Measurements from ENCODE around the gene PHLDB2.

PHLDB2 gene

DNA sequence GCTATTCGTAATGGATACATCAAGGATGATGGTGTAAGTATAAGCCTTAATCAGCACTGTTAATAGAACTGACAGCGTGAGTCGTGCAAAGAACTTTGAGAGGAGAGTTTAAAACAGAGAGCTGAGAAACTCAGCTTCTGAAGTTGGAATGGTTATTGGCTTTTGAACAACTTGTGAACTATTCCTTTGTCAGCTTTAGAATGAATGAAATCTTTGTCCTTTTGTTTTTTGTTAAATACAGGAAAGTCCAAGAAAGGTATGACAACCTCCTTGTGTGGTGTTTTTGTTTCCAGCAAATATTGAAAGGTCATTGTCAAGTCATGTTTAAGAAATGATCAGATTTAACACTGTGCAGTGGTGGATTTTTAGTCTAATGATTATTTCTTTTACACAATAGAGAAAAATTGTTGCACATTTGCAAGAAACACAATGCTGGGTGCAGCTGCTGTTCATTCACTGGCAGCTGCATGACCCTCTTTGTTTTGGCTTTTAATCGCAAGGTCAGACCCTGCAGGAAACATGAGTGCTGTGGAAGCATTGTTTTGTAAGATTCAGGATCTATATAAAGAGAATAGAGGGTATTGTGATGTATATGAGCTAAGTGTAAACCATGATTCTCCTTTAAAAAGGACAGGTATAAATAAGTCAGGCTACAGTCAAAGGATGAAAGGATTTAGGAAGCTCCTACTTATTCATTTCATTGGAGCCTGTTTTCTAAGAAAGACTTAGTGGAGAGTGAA, 98.1 kb downstream of the PHLDB2 start:
- Histone ChIP-seq H3K79me2 (ENCODE audit: control insufficient read depth, insufficient read depth, low read length, unreplicated experiment) (no peaks in the 10 kb centered on the region), H3K4me3 (ENCODE audit: low read depth, low read length) (no peak overlapping the region), H3K4me1 (ENCODE audit: control insufficient read depth, insufficient read depth, low read length, unreplicated experiment) (no peaks in the 10 kb centered on the region), H3K27me3 (ENCODE audit: insufficient read depth, low read length) (no peaks in the 10 kb centered on the region), H3K36me3 (ENCODE audit: insufficient read depth, low read length) (peaks cover 12% of the 10 kb centered on the region; the same call in 1 of the 2 replicates), H3K27ac (ENCODE audit: low read depth, low read length) (no peak overlapping the region), H2AFZ (ENCODE audit: low read length, unreplicated experiment) (no peak overlapping the region)

- H2AFZ ChIP-seq (ENCODE audit: low read length, unreplicated experiment), result no peak overlapping the region
Observed at GRCh38 chr3:111961461-111962164, 102.5 kb downstream of the PHLDB2 start.

DNA sequence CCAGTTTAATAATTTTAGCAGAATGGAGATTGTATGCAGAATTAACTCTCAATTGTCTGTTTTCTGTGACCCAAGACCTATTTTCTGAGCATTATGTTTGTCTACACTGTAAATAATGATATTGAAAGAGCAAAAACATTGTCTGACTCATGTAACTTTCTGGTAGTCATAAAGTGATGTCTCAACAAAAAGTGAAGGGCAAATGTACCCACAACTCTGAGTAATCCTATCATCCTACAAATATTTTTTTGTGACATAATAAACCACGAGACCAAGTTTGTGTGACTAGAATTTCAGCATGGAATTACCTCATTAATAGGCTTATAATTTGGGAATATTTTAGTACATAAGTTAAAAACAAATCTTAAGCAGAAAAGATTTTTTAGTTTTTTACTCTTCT, 104.4 kb downstream of the PHLDB2 start:
- H3K36me3 ChIP-seq (ENCODE audit: insufficient read depth, low read length), result 0 out of 2 replicates have a peak, but pooled peaks cover 11% of the 10 kb centered on the region

More at GRCh38 chr3:111961461-111962164, 102.5 kb downstream of the PHLDB2 start:
- no peaks in the 10 kb centered on the region for H3K27me3 ChIP-seq (ENCODE audit: insufficient read depth, low read length)
- no peak overlapping the region for H3K4me3 ChIP-seq (ENCODE audit: low read depth, low read length)
- H3K27ac ChIP-seq (ENCODE audit: low read depth, low read length), result peak overlapping the region; percentile 93
- H3K36me3 ChIP-seq (ENCODE audit: insufficient read depth, low read length), result 0 out of 2 replicates have a peak, but pooled peaks cover 2% of the 10 kb centered on the region
- peaks cover 18% of the 10 kb centered on the region for H3K4me1 ChIP-seq (ENCODE audit: control insufficient read depth, insufficient read depth, low read length, unreplicated experiment)
- no peaks in the 10 kb centered on the region for H3K79me2 ChIP-seq (ENCODE audit: control insufficient read depth, insufficient read depth, low read length, unreplicated experiment)

DNA sequence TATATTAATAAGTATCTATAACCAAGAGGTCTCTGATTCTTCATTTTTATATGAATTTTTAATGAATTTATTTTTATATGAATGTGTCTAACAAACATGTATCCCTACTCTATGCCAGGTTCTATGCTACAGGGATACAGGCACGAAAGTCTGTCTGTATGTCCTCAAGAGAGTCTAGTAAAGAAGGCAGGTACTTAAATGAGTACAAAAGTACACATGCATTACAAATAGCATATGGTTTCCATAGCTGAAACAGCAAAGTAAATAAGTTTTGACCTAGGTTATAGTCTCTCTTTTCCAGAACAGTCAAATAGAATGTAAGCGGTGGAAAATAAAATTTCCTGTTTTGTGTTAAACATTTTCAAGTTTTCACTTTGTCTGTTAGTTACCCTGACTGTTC, 106.4 kb downstream of the PHLDB2 start:
- no peaks in the 10 kb centered on the region for H3K79me2 ChIP-seq (ENCODE audit: control insufficient read depth, insufficient read depth, low read length, unreplicated experiment)
- H2AFZ ChIP-seq (ENCODE audit: low read length, unreplicated experiment), result no peak overlapping the region
- no peaks in the 10 kb centered on the region for H3K27me3 ChIP-seq (ENCODE audit: insufficient read depth, low read length)
- peaks cover 25% of the 10 kb centered on the region for H3K4me1 ChIP-seq (ENCODE audit: control insufficient read depth, insufficient read depth, low read length, unreplicated experiment)
- H3K27ac ChIP-seq (ENCODE audit: low read depth, low read length), result no peak overlapping the region
- peaks cover 15% of the 10 kb centered on the region for H3K36me3 ChIP-seq (ENCODE audit: insufficient read depth, low read length)
- no peak overlapping the region for H3K4me3 ChIP-seq (ENCODE audit: low read depth, low read length)

More for the DNA sequence above, 104.4 kb downstream of the PHLDB2 start:
- peaks cover 25% of the 10 kb centered on the region for H3K4me1 ChIP-seq (ENCODE audit: control insufficient read depth, insufficient read depth, low read length, unreplicated experiment)
- no peak overlapping the region for H2AFZ ChIP-seq (ENCODE audit: low read length, unreplicated experiment)
- H3K27me3 ChIP-seq (ENCODE audit: insufficient read depth, low read length), result no peaks in the 10 kb centered on the region
- H3K4me3 ChIP-seq (ENCODE audit: low read depth, low read length), result no peak overlapping the region
- H3K27ac ChIP-seq (ENCODE audit: low read depth, low read length), result peak overlapping the region; percentile 93
- H3K79me2 ChIP-seq (ENCODE audit: control insufficient read depth, insufficient read depth, low read length, unreplicated experiment), result no peaks in the 10 kb centered on the region

- H3K4me3 ChIP-seq (ENCODE audit: low read depth, low read length), result no peak overlapping the region
- peaks cover 21% of the 10 kb centered on the region for H3K36me3 ChIP-seq (ENCODE audit: insufficient read depth, low read length)
- peaks cover 25% of the 10 kb centered on the region for H3K4me1 ChIP-seq (ENCODE audit: control insufficient read depth, insufficient read depth, low read length, unreplicated experiment)
- H3K27ac ChIP-seq (ENCODE audit: low read depth, low read length), result peak overlapping the region; percentile 27; the same call in 1 of the 2 replicates
- no peaks in the 10 kb centered on the region for H3K79me2 ChIP-seq (ENCODE audit: control insufficient read depth, insufficient read depth, low read length, unreplicated experiment)
- H3K27me3 ChIP-seq (ENCODE audit: insufficient read depth, low read length), result no peaks in the 10 kb centered on the region
- H2AFZ ChIP-seq (ENCODE audit: low read length, unreplicated experiment), result no peak overlapping the region
Observed at GRCh38 chr3:111967068-111967467, 108.0 kb downstream of the PHLDB2 start.

DNA sequence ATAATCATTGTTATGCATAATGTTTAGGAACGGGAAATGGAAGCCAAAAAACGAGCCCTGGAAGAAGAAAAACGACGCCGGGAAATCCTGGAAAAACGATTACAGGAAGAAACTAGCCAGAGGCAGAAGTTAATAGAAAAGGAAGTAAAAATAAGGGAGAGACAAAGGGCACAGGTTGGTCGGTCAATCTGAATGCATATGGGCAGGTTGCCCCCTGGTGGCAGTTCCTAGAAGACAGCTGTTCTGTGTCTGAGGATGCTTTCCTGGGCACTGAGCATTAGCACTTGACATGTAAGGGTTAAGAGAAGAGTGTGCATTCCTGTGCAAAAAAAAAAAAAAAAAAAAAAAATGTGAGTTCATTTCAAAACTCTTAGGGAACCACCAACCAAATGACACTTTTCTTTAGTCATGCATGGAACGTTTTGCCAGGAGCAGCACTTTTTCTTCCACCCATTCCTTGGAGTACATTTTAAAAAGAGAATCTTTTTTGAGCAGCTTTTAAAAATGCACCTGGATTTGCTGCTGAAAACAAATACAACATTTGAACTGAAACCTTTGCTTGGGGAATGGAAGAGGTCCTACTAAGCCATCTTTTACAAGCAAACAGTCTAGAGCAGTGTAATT, 108.7 kb downstream of the PHLDB2 start:
- H3K36me3 ChIP-seq (ENCODE audit: insufficient read depth, low read length), result peaks cover 21% of the 10 kb centered on the region
- no peaks in the 10 kb centered on the region for H3K79me2 ChIP-seq (ENCODE audit: control insufficient read depth, insufficient read depth, low read length, unreplicated experiment)
- H2AFZ ChIP-seq (ENCODE audit: low read length, unreplicated experiment), result no peak overlapping the region
- no peak overlapping the region for H3K4me3 ChIP-seq (ENCODE audit: low read depth, low read length)
- peaks cover 19% of the 10 kb centered on the region for H3K4me1 ChIP-seq (ENCODE audit: control insufficient read depth, insufficient read depth, low read length, unreplicated experiment)
- peak overlapping the region; percentile 27; the same call in 1 of the 2 replicates for H3K27ac ChIP-seq (ENCODE audit: low read depth, low read length)
- H3K27me3 ChIP-seq (ENCODE audit: insufficient read depth, low read length), result no peaks in the 10 kb centered on the region

- Histone ChIP-seq H2AFZ (ENCODE audit: low read length, unreplicated experiment) (no peak overlapping the region), H3K27me3 (ENCODE audit: insufficient read depth, low read length) (no peaks in the 10 kb centered on the region), H3K4me3 (ENCODE audit: low read depth, low read length) (no peak overlapping the region), H3K4me1 (ENCODE audit: control insufficient read depth, insufficient read depth, low read length, unreplicated experiment) (peaks cover 12% of the 10 kb centered on the region), H3K79me2 (ENCODE audit: control insufficient read depth, insufficient read depth, low read length, unreplicated experiment) (no peaks in the 10 kb centered on the region), H3K36me3 (ENCODE audit: insufficient read depth, low read length) (peaks cover 21% of the 10 kb centered on the region), H3K27ac (ENCODE audit: low read depth, low read length) (no peak overlapping the region)
Observed at GRCh38 chr3:111968319-111969054, 109.4 kb downstream of the PHLDB2 start.

DNA sequence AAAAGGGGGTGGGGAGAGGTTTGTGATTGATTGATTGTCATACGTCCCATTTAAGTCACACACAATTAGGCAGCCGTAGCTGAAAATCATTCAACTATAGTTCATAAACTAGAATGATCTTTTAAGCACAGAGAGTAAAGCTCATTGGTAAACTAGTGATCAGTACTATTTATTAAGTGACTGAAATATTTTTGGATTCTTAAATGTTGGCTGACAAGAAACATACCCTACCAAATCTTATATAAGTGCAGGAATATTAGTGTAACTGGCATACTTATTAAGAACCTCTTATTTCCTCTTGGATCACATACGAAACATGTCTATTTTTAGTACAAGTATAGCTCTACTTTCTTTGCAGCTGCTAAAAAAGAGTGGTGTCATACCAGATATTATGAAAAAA, 111.3 kb downstream of the PHLDB2 start:
- Histone ChIP-seq H3K4me3 (ENCODE audit: low read depth, low read length) (no peak overlapping the region), H3K36me3 (ENCODE audit: insufficient read depth, low read length) (peaks cover 34% of the 10 kb centered on the region), H3K27me3 (ENCODE audit: insufficient read depth, low read length) (no peaks in the 10 kb centered on the region), H3K4me1 (ENCODE audit: control insufficient read depth, insufficient read depth, low read length, unreplicated experiment) (peaks cover 6% of the 10 kb centered on the region), H3K27ac (ENCODE audit: low read depth, low read length) (no peak overlapping the region), H3K79me2 (ENCODE audit: control insufficient read depth, insufficient read depth, low read length, unreplicated experiment) (no peaks in the 10 kb centered on the region), H2AFZ (ENCODE audit: low read length, unreplicated experiment) (no peak overlapping the region)

DNA sequence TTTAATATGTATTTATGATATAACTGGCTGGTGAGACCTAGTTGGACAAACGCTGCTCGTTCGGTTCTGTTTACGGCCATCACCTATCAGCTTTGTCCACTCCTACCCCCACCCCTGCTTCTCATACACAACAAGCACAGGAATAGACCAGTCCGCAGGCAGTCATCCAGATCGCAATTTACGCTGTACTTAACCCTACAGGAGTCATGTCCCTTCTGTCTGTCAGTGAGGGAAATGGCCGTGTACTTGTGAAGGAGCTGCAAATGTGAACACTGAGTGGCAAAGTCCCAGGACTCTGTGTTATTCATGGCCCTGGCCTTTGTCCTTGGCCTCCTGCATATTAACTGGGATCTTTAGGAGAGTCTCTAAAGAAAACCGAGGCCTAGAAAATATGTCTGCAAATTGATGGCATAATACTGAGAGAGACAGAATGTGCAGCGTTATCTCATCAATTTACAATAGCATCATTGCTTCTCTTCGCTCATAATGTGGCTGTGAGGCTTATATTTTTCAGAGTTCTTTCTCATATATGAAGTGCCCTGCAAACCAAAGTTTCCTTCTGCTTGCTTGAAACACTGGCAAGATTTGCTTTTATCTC, 112.6 kb downstream of the PHLDB2 start:
- Histone ChIP-seq H3K4me1 (ENCODE audit: control insufficient read depth, insufficient read depth, low read length, unreplicated experiment) (peaks cover 6% of the 10 kb centered on the region), H2AFZ (ENCODE audit: low read length, unreplicated experiment) (no peak overlapping the region), H3K36me3 (ENCODE audit: insufficient read depth, low read length) (peaks cover 32% of the 10 kb centered on the region), H3K79me2 (ENCODE audit: control insufficient read depth, insufficient read depth, low read length, unreplicated experiment) (no peaks in the 10 kb centered on the region), H3K4me3 (ENCODE audit: low read depth, low read length) (no peak overlapping the region), H3K27me3 (ENCODE audit: insufficient read depth, low read length) (no peaks in the 10 kb centered on the region), H3K27ac (ENCODE audit: low read depth, low read length) (no peak overlapping the region)

- Histone ChIP-seq H3K27ac (ENCODE audit: low read depth, low read length) (no peak overlapping the region), H2AFZ (ENCODE audit: low read length, unreplicated experiment) (no peak overlapping the region), H3K4me1 (ENCODE audit: control insufficient read depth, insufficient read depth, low read length, unreplicated experiment) (no peaks in the 10 kb centered on the region), H3K79me2 (ENCODE audit: control insufficient read depth, insufficient read depth, low read length, unreplicated experiment) (no peaks in the 10 kb centered on the region), H3K4me3 (ENCODE audit: low read depth, low read length) (no peak overlapping the region), H3K27me3 (ENCODE audit: insufficient read depth, low read length) (no peaks in the 10 kb centered on the region), H3K36me3 (ENCODE audit: insufficient read depth, low read length) (peaks cover 23% of the 10 kb centered on the region)
Observed at GRCh38 chr3:111972891-111973290, 113.8 kb downstream of the PHLDB2 start.
